HG03066 (cell line): ENCODE results near the gene PSMD14.

Experiments used
- ATAC-seq: cut with Tn5 transposase; IDR thresholded peaks from one replicate; pipeline ENCODE4 v1.9.1; 2021; ENCODE audit warnings: low read depth; ENCODE audit not compliant: unreplicated experiment

PSMD14 gene

DNA sequence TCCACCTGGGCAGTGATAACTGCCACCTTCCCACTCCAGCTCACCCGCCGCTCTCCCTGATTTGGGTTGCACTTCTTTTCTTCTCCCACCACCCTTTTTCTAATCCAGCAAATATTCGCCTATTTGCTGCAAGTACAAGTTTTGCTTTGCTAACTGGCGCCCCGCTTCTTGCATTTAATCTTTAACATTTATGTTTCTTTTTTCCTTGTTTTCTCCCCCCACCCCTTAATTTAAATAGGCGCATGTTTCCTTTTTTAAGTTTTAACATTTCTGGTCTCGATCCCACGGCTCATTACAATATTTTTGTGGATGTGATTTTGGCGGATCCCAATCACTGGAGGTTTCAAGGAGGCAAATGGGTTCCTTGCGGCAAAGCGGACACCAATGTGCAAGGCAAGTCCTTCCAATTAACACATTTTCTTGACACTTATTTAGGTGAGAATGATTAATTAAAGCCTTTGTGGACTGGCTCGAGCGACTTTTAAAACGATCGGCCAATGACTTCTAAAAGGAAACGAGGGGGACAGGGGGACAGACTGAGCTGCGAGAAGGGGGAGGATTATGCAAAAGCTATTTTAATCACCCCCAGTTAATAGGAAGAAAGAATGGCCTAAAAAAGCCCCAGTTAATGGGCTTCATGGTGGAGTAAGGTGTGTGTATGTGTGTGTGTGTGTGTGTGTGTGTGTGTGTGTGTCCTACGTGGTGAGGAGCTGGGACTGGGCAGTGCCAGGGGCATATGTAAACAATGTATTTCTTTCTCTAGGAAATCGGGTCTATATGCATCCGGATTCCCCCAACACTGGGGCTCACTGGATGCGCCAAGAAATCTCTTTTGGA is 109.4 kb downstream of the PSMD14 start:
- no peak for ATAC-seq

DNA sequence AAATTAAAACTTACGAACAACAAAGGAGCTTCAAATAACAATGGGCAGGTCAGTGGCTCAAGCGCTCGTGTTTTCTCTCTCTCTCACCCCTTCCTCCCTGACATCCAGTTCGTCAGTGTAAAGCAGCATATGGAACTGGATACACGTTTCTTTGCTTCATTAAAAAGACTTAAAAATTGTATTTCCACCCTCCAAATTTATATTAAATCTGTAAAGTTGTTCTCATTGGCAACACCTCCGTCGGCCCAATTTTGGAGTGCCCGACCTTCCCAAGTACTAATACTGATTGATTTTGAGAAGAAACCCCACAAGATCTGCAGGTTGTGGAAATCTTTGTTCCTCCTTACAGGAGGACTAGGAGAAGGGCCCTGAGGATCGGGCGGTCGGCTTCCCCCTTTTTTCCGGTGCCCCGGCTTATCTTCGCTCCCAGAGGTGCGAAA is 110.1 kb downstream of the PSMD14 start:
- ATAC-seq: no peak

DNA sequence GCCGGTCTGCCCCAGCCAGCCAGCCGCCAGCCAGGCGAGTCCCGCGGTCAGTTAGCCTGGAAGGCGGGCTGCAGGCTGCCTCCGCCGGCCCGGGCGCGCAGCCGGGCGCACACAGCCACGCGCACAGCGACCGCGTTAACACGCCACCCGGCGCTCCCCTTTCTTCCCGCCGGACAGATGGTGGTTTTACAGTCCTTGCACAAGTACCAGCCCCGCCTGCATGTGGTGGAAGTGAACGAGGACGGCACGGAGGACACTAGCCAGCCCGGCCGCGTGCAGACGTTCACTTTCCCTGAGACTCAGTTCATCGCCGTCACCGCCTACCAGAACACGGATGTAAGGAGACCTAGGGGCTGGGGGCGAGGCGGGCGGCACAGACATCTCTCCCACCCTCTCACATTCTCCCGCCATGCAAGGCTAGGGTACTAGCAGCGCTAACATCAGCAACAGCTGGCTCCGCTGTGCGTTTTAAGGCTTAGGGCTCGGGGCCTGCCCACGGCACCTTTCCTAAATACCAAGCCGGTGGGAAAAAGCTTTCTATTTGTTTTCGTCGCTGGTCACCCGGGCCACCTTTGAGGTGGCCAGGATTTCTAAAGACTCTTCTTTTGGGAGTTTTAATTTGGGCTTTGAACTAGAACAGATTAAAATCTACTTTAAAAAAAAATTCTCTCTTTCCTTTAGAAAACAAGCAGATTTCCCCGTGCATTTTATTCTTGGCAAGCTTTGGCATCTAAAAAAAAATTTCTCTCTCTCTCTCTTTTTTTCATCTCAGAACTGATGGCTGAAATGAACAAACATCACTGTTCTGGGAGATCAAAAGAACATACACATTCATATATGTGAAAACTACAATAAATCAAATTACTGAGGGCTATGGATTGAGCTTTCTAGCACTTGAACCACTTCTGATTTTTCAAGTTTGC is 110.8 kb downstream of the PSMD14 start:
- no peak for ATAC-seq

DNA sequence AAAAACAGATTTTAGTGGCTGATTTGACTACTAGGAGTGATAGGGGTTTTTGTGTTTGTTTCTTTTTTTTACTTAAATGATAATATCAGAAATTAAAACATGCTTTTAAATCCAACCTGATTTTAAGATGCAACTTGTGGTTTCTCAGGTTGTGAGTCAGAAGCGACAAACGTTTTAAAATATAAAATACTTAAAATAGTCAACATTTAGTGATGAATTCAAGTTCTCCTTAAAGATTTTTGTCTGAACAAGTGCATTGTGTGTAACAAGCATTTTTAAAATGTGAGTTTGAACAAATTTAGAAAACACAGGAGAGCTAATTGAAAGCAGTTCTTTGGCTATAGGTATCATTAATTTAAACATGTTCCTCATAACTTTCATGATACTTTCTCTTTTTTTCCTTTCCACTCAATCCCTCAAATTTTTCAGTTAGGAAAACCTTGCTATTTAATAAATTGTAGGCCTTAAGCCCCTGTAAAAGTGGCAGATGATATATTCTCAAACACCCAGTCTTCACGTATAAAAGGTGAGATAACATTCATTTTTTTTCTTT is 111.5 kb downstream of the PSMD14 start:
- ATAC-seq: no peak

DNA sequence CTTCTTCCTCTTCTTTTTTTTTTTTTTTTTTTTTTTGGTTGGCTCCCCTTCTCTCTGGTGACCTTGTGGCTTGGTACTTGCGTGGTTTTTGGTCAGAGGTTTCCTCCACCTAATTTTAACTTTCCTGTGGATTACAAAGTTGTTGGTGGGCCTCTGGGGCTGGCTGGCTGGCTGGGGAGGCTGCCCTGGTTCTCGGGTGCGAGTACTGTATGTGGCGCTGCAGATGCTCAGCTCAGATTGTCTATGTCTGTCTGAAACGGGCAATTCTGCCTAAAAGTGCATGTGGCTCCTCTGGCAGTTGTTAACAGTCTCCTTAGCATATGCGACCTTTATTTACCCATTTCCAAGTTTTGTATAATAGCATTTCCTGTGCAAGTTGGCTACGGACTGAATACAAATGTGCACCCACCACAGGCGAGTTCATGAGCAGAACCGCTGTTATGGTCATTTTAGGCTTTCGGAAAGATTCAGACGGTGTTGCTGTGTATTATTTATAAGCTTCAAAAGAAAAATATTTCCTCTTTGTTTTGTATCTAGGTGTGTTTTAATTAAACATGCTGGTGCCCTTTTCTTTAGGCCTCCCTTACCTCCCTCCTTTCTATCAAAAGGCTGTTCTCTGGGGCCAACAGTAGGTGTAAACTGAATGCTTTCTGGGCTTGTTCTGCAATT is 112.3 kb downstream of the PSMD14 start:
- ATAC-seq: no peak

DNA sequence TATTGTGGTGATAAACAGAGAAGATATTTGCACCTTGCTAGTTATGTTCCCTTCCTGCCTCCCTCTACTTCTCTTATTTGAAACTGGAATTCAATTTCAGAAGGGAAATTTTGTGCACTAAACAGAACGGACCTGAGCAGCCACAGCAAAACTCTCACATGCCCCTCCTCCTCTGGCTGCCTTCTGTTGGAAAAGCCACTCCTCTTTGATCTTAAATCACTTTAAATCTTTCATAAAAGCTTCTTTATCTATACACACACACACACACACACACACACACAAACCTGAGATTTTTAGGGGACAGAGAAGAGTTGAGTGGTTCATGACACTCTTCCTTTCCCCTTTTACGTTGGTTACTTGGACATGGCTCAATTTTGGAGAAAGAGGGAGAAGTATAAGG is 113.5 kb downstream of the PSMD14 start:
- no peak for ATAC-seq

DNA sequence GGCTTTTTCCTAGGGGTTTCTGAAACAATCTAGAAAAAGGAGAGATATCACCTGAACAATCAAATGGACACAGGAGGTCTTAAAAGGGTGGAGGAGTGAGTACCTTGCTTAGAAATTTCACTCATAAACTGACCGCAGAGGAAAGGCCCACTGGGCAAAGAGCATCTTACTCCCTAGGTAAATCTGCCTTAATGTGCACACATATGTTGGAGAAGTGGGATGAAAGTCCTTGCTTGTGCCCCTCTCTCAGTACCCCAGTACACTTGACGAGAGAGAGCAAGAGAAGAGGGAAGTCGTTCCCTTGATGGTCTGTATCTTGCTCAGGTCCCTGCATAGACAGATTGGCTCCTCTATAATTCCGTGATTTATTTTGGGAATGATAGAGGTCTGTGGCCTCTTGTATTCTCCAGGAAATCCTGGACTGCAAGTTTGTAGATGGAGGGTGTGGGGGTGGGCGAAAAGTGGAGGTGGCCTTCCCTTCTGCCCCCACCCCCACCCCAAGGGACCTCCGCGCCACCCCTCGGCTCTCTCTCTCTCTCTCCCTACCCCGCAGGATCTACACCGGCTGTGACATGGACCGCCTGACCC is 114.7 kb downstream of the PSMD14 start:
- ATAC-seq: no peak

DNA sequence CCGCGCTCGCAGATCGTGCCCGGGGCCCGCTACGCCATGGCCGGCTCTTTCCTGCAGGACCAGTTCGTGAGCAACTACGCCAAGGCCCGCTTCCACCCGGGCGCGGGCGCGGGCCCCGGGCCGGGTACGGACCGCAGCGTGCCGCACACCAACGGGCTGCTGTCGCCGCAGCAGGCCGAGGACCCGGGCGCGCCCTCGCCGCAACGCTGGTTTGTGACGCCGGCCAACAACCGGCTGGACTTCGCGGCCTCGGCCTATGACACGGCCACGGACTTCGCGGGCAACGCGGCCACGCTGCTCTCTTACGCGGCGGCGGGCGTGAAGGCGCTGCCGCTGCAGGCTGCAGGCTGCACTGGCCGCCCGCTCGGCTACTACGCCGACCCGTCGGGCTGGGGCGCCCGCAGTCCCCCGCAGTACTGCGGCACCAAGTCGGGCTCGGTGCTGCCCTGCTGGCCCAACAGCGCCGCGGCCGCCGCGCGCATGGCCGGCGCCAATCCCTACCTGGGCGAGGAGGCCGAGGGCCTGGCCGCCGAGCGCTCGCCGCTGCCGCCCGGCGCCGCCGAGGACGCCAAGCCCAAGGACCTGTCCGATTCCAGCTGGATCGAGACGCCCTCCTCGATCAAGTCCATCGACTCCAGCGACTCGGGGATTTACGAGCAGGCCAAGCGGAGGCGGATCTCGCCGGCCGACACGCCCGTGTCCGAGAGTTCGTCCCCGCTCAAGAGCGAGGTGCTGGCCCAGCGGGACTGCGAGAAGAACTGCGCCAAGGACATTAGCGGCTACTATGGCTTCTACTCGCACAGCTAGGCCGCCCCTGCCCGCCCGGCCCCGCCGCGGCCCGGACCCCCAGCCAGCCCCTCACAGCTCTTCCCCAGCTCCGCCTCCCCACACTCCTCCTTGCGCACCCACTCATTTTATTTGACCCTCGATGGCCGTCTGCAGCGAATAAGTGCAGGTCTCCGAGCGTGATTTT is 115.5 kb downstream of the PSMD14 start:
- no peak for ATAC-seq

DNA sequence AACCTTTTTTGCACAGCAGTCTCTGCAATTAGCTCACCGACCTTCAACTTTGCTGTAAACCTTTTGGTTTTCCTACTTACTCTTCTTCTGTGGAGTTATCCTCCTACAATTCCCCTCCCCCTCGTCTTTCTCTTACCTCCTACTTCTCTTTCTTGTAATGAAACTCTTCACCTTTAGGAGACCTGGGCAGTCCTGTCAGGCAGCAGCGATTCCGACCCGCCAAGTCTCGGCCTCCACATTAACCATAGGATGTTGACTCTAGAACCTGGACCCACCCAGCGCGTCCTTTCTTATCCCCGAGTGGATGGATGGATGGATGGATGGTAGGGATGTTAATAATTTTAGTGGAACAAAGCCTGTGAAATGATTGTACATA is 116.2 kb downstream of the PSMD14 start:
- no peak for ATAC-seq

DNA sequence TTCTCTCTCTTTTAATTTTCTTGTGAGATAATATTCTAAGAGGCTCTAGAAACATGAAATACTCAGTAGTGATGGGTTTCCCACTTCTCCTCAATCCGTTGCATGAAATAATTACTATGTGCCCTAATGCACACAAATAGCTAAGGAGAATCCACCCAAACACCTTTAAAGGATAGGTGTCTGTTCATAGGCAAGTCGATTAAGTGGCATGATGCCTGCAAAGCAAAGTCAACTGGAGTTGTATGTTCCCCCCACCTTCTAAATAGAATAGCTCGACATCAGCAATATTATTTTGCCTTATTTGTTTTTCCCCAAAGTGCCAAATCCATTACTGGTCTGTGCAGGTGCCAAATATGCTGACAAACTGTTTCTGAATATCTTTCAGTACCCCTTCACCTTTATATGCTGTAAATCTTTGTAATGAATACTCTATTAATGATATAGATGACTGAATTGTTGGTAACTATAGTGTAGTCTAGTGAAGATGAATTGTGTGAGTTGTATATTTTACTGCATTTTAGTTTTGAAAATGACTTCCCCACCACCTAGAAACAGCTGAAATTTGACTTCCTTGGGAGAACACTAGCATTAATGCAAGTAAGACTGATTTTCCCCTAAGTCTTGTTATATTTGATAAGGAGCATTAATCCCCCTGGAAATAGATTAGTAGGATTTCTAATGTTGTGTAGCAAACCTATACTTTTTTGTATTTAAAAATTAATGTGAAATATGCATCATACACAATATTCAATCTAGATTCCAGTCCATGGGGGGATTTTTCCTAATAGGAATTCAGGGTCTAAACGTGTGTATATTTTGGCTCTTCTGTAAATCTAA is 116.9 kb downstream of the PSMD14 start:
- no peak for ATAC-seq

DNA sequence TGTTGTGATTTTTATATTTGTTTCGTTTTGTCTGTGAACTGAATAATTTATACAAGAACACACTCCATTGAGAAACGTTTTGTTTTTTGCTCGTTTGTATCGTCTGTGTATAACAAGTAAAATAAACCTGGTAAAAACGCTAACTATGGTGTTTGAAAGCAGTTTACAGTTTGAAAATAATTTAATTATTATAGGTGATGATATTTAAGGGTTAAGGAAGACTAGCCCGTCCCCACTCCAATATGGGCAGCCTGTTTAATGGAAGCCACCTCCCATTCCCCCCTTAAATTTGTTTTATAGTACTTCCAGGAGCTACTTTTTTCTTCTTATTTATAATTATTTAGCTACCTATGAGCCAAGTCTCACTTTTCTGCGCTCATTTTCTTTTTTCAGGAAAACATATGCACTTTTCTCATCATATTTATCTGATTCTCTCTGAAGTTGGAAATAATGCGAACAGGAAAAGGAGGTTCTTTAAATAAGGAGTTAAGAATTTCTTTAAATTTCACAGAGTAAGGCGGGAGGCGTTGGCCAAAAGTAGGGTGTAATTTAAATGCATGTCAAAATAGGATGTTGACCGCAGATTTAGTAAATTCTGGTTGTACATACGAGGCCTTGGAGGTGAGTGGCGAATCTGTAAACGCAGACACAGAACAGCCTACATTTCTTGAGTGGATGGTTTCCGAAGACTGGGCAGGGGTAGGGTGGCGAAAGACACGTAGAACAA is 117.7 kb downstream of the PSMD14 start:
- no peak for ATAC-seq

DNA sequence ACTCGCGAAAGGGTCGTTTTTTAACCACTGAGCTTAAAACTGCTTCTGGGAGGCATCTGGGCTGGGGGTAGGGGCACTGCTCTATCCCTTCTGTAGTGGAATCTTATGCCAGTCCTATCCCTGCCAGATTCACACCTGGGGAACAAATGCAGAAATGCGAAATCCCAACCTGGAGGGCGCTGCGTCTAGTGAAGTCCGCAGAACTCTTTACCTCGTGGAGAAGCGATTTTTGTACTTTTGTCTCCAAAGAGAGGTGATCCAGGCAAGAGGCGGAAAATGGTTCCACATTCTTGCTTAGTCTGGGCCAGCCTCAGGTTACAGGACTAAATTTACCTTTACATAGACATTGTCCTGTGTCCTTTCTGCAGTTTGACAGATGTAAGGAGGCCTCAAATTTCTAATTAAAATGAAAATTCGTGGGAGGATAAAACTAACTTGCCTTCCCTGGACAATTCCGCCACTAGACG is 118.3 kb downstream of the PSMD14 start:
- no peak for ATAC-seq

DNA sequence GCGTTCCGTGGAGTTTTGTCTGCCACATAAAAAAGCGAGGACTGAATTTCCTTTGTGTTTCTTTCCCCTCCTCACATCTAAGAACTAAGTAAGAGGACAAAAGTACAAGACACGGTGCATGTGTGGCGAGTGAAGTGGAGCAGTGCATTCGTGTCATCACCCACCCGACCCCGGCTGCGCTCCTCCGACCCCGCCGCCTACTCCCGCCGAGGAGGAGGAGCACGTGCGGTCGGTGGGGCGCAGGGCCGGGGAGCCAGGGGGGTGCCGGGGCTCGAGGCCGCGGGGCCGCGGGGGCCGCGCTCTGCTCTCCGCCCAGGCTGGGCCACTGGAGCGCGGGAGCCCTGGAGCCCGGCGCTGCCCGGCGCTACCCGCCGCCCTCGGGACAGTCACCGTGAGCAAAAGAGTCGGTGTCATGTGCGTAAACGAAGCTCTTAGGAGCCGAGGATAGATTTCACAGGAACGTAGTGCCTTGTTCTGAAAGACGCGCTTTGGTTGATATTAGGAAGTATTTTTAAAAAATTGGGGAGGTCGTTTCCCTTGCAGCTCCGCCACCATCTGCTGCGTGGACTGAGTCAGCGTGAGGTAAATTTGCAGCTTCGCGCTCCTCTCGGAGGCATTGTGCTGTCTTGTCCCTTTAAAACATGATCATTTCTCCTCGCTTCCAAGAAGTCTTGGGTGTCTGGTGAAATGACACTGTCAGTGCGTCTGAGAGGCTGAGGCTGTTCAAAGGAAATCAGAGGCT is 118.9 kb downstream of the PSMD14 start:
- ATAC-seq: no peak

DNA sequence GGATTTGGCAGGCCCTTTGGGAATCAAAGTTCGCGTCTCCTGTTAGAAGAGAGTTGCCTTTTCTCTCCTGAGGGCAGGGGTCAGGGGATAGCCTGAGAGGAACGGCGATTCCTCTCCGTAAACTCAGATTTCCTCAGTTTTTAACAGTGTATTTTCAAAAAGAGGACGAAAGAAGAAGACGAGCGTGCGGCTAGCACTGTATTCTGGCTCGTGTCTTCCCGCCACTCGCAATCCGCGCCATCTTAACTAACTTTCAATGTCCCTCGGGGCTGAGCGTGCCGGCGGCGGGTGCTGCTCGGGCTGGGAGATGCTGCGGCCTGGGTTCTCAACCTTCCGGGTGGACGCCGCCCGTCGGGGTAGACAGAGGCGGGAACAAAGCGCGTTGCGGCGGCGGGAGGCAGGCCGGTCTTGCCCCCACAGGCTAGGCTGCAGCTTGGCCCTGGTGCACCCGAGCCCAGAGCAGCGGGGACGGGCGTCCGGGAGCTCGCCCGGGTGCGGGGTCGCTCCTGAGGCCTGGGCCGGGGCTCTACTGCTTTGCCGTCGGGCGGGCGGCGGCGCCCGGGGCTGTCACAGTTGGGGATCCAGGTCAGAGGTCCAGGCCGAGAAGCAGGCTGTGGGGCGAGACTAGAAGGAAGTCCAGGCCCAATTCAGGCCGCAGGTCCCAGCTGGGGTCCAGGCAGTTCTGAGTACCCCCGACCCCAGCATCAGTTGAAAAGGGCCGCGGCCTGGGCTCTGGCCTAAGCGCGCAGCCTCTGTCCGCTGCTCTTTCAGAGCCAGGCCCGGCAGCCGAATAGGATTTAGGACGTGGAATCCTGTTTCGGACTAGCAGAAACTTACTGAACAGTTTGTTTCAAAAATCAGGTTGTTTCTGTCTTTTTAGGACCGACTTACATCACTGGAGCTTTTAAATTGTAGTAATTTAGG is 119.7 kb downstream of the PSMD14 start:
- no peak for ATAC-seq

DNA sequence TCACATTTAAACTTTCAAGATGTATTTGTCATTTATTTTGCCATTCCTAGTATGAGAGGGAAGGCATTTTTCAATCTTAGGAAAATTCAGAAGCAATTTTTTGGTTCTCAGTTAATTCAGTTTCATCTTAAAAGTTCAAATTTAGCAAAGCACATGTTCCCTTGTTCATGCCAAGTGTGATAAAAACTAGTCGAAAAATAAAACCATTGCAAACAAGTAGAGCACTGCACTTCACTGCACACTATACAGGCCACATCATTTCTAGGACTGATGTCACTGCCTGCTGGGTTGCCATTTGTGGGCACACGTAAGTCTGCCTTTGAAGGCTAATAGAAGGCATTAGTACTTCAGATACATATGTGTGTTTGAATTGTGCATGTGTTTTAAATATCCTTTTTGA is 122.2 kb downstream of the PSMD14 start:
- ATAC-seq: no peak

DNA sequence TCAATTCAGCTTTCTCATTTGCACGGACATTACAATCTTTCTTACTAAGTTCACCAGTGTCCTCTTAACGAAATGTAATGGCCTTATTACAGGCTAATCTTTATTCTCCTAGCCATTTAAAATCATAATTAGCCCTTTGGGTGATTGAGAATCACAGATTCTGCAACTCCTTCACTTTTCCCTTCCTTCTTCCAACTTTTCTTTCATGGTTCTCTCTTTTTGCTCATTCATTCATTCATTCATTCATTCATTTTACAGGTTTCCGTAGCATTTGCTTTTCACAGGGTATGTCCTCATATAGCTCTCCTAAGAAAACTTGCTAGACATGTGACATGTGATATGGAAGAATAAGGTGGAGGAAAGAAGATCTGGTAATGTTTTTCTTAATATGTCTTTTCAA is 123.9 kb downstream of the PSMD14 start:
- ATAC-seq: no peak
